Heart left ventricle (tissue), 13 donors: ENCODE measurements around the gene MGA.

ENCODE experiments used
- CTCF ChIP-seq, 12 donors: fragments of 200-600 bp; sonication (generic) in 4 of 12; IDR thresholded peaks; one replicate each; pipeline versions ENCODE4 v1.5.0 to v1.8.0; 2018 to 2022; ENCODE audit warnings: antibody characterized with exemption in 12 of 12, mild to moderate bottlenecking in 5 of 12
- POLR2A ChIP-seq, 2 donors: fragments of 450-650 bp; IDR thresholded peaks; one replicate each; pipeline ENCODE4 v1.6.1; 2017; ENCODE audit warnings: antibody characterized with exemption in 2 of 2, mild to moderate bottlenecking in 2 of 2, moderate library complexity in 2 of 2
- donor health status: ischemic (EF 13 %, LVEDD 7.1; RV severe dilation, severe dysfunction).
- donor health status: DM: no; HTN: yes; CAD: no.
- donor health status: DM: no; HTN: no; CAD: no.
- donor health status: ischemic (EF 25% LVEDD 6.9; RV normal size, moderate dysfunction).
- donor health status: ischemic (EF 25% LVEDD 5.7; RV mildly dilated, moderate dysfunction).
- donor health status: ischemic (EF 35%, LVEDD 5.7; RV mildly dilated, moderate dysfunction).
- donor health status: nonischemic (EF 11% LVEDD 7.7; RV severe dilation, severe dysfunction).
- donor health status: DM: yes; HTN: yes; CAD: no.
- donor health status: PGD.
- donor health status: ischemic (EF 29% LVEDD 5.4; RV normal size, mild dysfunction).
- donor health status: nonischemic (EF 23%, LVEDD 6.1; RV moderate dilation, normal function).

GRCh38 chr15:41791547-41791937 lies 131.3 kb downstream of the MGA start:
- TF ChIP-seq POLR2A (IDR thresholded peaks at IDR 0.05) (no peak), CTCF (IDR thresholded peaks at IDR 0.05) (no peak)
